Dedifferentiated amniotic fluid mesenchymal stem cell (primary cell): ENCODE results near the gene CDH1.
A peak's percentile ranks its signal among the peaks of the same experiment; 100 is the strongest.
"Not testable (repeated sequence)": the region's sequence is repeated elsewhere in the genome, so short reads cannot be mapped to it uniquely, and the experiment has no call there.

Experiments used
- DNase-seq: peaks from one replicate; pipeline ENCODE4 v3.0.0-alpha.2; 2016; ENCODE audit errors: extremely low spot score

CDH1 gene

GRCh38 chr16:68790944-68791343 is 53.9 kb downstream of the CDH1 start:
- no peak for DNase-seq

DNA sequence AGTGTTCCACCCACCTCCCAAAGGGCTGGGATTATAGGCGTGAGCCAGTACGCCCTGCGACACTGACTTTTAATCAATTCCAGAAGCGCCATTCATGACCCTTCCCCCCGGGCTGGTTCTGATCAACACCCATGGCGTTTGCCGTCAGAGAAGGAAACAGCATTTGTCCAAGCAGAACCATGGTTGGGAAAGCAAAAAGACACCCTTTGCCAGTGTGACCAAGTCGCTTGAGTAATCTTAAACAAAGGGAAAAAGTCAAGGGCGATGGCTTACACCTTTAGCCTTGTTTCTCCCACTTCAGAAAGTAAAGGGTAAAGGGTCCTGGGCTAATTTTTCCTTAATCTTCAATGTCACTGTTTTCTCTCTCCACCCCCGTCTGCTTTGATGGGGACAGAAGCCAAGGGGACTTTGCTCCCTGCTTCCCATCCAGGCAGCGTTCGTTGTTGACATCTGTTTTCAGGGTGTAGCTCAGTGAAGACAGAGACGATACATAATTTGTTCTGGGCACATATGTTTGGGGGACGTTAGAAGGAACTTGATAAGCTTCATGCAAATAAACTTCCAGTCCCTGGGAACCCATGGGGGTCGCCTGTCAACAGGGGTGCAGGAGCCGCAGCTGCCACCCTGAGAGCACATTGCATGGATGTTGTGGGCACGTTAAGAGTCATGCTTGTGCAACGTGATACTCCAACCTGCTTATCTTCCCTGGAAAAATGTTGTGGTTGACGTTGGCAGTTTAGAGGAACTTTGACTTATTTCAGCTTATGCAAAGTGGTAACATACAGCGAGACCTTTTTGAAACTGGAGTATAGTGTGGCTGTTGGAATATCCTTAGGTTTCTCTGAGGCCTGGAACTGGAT is 55.6 kb downstream of the CDH1 start:
- DNase-seq: peak; percentile 53

- no peak for DNase-seq
Observed at GRCh38 chr16:68793401-68793857, 56.3 kb downstream of the CDH1 start.

- DNase-seq: no peak
Observed at GRCh38 chr16:68798398-68798797, 61.3 kb downstream of the CDH1 start.

DNA sequence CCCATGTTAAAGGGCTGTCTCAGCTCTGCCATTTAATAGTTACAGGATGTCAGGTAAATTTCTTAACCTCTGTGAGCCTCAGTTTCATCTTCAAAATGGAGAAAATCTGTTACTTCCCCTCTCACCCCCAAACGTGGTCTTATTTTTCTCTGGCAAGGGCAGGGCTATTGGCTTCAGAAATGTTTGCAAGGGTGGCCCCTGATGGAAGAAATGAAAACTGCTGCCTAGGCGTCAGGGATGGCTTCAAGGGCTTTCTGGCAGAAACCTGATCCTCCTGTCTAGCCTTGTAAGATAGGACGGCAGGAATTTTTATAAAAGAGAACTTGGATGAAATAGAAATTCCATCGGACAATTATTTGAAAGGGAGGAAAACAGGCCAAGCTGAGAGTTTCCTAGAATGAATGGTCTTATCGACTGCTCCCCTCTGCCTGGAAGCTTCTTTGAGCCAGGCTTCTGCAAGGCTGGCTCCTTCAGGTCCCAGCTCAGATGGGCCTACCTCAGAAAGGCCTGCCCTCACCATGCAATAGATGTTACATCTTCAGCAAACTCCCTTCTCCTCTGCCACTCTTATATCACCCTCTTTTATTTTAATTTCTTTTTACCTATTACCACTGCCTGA is 63.3 kb downstream of the CDH1 start:
- DNase-seq: peak; percentile 90

DNA sequence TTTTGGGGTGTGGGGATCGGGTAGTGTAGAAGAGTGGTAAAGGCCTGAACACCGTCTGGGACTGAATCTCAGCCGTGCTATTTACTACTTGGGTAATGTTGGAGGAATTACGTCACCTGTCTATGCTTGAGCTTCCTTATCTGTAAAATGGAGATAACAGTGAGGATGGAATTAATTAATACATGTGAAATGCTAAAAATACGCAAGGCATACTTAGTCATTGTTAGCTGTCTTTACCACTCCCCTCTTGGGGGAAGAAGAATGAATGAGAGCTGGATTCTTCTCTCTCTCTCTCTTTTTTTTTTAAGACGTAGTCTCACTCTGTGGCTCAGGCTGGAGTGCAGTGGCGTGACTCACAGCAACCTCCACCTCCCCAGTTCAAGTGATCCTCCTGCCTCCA is 65.1 kb downstream of the CDH1 start:
- no peak for DNase-seq

DNA sequence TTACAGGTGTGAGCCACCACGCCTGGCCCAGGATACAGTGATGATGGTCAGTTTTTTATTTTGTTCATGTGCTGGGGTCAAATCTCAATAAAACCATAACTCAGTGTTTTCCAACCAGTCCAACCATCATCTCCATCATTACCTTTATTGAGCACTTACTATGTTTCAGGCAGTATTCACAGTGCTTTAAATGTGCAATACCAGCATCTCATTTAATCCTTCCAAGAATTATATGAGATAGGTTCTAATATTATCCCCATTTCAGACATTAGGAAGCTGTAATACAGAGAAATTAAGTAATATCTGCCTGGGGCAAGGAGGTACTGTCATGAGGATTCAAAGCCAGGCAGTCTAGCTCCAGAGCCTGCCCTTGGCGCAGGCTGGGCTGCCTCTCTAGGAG is 69.3 kb downstream of the CDH1 start:
- DNase-seq: no peak

GRCh38 chr16:68806981-68807380 is 69.9 kb downstream of the CDH1 start:
- DNase-seq: no peak

DNA sequence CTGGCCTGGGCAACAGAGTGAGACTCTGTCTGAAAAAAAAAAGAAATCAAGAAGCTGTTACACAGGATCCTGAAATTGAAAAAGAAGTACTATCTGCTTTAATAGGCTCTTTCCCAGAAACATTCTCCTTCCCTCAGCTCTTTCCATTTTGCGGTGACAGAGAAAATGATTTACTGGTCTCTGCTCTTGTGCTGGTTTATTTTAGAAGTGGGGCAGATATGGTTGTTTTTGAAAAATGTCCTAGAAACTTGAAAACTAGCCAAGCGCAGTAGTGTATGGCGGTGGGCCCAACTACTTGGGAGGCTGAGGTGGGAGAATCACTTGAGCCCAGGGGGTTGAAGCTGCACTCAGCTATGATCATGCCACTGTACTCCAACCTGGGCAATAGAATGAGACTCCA is 77.4 kb downstream of the CDH1 start:
- no peak for DNase-seq

DNA sequence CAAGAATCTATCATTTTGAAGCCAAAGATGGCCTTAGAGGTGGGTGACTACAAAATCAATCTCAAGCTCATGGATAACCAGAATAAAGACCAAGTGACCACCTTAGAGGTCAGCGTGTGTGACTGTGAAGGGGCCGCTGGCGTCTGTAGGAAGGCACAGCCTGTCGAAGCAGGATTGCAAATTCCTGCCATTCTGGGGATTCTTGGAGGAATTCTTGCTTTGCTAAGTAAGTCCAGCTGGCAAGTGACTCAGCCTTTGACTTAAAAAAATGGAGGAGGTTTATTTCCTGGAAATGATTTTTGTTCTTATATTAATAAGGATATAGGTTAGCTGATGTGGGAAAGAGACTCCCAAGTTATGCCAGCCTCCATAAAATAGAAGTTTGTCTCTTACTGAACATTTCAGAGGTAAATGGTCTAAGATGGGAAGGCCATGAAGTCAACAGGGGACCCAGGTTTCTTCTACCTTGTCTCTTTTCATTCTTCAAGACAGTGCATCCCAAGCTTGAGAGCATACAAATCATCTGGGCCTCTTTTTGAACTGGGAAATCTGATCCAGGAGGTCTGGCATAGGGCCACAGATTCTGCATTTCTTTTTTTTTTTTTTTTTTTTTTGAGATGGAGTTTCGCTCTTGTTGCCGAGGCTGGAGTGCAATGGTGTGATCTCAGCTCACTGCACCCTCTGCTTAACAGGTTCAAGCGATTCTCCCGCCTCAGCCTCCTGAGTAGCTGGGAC is 86.5 kb downstream of the CDH1 start:
- DNase-seq: peak; percentile 92

- no peak for DNase-seq
Observed at GRCh38 chr16:68825427-68825826, 88.3 kb downstream of the CDH1 start.

DNA sequence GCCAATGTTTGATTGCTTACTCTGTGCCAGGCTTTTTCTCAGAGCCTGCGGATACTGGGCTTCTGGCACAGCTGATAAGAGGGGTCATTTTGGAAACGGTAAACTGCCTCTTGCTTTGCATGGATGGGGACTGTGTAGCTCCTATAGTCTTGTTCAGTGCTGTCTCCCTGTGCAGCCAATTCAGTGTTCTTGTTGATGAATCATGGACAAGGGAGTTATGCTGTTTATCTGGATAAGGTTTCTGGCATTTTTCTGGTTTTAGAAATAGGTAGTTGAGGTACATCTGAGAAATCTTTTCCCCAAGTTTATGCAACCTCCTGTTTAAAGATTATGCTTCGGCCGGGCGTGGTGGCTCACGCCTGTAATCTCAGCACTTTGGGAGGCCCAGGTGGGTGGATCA is 89.6 kb downstream of the CDH1 start:
- DNase-seq: no peak

GRCh38 chr16:68833251-68833650 is 96.2 kb downstream of the CDH1 start:
- DNase-seq: no peak

DNA sequence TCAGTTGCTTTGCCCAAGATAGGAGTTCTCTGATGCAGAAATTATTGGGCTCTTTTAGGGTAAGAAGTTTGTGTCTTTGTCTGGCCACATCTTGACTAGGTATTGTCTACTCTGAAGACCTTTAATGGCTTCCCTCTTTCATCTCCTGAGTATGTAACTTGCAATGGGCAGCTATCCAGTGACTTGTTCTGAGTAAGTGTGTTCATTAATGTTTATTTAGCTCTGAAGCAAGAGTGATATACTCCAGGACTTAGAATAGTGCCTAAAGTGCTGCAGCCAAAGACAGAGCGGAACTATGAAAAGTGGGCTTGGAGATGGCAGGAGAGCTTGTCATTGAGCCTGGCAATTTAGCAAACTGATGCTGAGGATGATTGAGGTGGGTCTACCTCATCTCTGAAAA is 97.5 kb downstream of the CDH1 start:
- DNase-seq: no peak

DNA sequence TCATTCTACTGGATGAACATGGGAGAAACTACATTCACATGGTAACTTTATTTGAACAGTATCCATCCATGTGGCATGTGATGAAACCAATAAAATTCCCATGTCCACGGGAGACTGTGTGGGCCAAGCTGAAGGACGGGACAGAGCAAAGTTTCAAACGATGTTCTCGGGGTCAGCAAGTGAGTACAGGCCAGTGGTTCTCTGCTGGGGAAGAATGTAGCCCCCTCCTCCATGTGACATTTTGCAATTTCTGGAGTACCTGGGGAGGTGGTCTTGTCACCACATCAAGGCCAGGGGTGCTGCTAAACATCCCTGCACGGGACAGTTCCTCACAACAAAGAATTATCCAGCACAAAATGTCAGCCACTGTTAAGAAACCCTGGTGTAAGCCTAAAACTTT is 98.9 kb downstream of the CDH1 start:
- no peak for DNase-seq

GRCh38 chr16:68839831-68840230 is 102.7 kb downstream of the CDH1 start:
- DNase-seq: no peak

- DNase-seq: not testable (repeated sequence)
Observed at GRCh38 chr16:68842964-68843481, 105.9 kb downstream of the CDH1 start.

DNA sequence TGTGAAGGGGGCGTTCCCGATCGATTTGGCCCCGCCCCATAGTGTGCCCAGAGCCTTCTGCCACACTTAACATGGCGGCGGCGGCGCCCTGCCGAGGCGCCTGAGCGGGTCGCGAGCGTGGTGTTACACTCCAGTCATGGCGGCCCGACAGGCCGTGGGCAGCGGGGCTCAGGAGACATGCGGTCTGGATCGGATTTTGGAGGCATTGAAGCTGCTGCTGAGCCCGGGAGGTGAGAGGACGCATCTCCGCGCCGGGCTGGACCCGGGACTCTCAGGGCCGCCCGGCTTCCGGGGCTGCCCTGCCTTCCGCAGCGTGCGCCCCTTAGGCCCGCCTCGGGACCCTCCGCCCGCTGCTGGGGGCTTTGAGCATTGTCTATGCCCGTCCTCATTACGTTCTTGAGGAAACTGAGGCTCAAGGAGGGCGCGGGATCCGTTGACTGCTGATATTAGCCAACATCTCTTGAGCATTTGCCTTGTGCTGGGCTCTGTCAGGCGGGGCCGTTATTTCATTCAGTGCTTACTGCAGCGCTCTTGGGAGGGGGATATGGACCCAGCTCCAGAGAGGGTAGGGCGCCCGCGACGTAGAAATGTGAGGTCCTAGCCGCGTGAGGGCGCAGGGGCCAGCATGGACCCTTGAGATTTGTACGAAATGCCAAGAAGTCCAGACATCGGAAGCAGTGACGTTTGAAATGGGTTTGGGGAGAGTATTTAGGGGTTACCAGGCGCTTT is 106.6 kb downstream of the CDH1 start, which contains the start of gene TANGO6:
Gene TANGO6 (plus strand): TSS at position 50 of the 729 bp plus-strand sequence. CDS start 87 bp downstream, at position 137.
- DNase-seq: peak; percentile 79

DNA sequence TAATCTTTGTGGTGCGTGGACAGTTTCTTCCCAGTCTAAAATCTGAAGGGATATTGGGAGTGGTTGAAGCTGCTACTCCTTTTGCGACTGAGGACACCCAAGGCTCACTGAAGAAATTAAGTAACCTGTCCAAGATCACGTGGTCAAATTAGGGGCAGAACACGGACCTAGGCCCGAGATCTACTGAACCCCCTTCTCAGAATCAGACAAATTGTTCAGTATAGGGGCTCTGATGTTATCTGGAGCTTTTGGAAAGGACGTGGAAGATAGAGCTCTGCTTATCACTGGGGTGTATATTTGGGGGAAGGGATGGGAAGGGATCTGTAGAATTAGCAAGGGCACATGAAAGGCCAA is 107.1 kb downstream of the CDH1 start:
- DNase-seq: no peak

GRCh38 chr16:68848786-68849185 is 111.7 kb downstream of the CDH1 start:
- DNase-seq: no peak

DNA sequence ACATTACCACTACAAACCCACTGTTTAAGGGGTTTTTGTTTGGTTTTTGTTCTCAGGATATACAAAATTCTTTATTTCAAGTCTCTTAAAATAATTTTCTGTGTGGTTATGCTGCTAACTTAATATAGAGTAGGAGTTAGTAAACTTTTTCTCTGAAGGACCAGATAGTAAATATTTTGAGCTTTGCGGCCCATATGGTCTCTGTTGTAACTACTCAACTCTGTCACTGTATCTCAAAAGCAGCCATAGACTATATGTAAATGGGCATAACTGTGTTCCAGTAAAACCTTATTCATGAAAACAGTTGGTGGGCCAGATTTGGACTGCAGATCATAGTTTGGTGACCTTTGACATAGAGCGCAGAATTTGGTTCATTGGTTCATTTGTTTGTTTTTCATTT is 113.4 kb downstream of the CDH1 start:
- DNase-seq: no peak

DNA sequence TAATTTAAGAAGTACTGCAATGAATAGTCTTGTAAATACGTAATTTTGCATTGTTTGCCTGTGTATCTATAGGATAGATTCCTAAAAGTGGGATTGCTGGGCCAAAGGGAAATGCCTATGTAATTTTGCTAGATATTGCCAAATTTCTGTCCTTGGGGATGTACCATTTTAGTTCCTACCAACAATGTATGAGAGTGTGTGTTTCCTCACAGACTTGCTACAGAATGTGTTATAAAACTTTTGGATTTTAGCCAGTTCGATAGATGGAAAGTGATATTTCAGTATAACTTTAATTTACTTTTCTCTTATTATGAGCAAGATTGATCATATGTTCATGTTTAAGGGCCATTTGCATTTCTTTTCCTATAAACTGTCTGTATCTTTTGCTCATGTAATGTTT is 114.5 kb downstream of the CDH1 start:
- no peak for DNase-seq
